Measurements from ENCODE around the gene EML1. TPM values are rescaled to one million over a fixed set of nuclear protein-coding genes. Genes with fewer than 3 reads are reported as not detected.

EML1 gene
- total RNA-seq, result 1 to 10 TPM in 1 of 2 experiments, under 1 TPM in 1; 0.91 to 1.2 TPM

DNA sequence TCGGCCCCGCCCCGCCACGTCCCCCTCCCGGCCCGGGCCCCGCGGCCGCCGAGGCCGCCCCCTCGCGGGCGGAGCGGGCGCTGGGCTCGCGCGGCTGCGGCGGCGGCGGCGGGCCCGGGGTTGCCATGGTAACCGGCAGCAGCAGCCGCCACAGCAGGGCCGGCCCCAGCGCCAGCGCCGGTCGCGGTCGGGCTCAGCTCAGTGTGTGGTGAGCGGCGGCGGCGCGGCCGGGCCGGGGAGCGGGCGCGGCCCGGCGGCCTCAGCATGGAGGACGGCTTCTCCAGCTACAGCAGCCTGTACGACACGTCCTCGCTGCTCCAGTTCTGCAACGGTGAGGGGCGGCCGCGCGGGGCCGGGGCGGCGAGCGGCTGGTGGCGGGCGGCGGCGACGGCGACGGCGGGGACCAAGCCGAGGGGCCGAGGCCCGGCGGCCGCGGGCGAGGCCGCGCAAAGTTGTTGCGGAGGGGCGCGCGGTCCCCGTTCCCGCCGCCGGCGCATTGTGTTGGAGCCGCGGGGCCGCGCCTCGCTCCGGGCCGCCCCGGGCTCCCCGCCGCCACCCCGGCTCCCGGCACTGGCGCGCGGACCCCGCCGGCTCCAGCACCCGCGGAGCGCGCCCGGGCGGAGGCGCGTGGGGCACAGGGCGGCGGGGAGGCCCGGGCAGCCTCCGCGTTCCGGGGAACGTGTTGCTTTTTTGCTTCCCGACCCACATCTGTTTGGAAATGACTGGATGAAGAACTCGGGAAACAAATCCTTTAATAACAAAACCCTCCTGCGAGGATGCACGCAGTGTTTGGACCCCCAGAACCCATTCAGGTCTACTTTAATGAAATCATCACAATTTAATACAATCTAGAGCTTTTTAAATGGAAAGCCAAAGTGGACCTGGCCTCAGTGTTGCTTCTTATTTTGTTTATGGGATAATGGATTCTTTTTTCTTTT is at the start of gene EML1:
Gene EML1, plus strand, starts transcription at position 201 of the 938 bp plus-strand sequence. Its CDS starts 64 bp downstream, at position 265.
- Mint-ChIP-seq H3K9me3 (no peaks in the 10 kb centered on the region), H3K4me3 (peak within 1 kb of the TSS; percentile 58), H3K36me3 (ENCODE audit: low read depth) (no peaks in the 10 kb centered on the region), H3K4me1 (ENCODE audit: low read depth) (peaks cover 21% of the 10 kb centered on the region), H3K27ac (peak within 1 kb of the TSS; percentile 15), H3K27me3 (ENCODE audit: low read depth) (peaks cover 14% of the 10 kb centered on the region)
- DNase-seq, result peak; percentile 77
- CTCF ChIA-PET, result interaction anchor here (0.7 to 1.6 kb wide), 3 partner anchors 111 to 317 kb away, joined by 3 to 5 read pairs (median 3); no protein-coding TSS in a partner anchor
- intact Hi-C loops (cut with micrococcal nuclease), result loop anchor here (2.0 to 10.0 kb wide), 4 partner anchors 49 to 494 kb away; no protein-coding TSS in a partner anchor

DNA sequence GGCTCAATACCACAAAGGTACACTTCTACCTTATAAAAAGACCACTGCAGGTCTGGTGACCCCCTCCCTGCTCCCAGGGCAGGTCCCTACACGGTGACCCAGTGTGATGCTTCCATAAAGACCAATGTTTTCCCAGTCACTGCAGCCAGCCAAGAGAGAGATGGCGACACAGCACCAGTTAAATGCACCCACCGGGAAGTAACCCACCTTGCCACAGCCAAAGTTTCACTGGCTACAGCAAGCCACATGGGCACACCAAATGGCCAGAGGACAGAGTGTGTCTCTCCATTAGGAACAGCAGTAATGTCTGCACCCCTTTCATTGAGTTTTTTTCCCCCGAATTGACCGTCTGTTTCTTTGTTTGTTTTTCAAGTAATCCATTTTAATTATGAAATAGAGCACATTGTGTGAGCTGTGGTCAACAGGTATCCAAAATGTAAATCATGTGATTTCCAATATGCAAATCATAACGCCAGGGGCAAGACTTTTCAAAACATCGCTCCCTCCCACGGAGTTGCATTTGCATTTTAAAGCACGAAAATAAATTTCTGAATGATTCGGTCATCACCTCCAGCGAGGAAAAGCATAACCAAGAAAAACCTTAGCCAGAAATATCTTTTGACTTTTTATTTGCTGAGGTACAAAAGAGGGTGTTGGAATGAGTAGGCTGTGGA is 48.9 kb upstream of the EML1 start:
- Mint-ChIP-seq H3K27ac (no peak overlapping the region), H3K9me3 (no peaks in the 10 kb centered on the region), H3K36me3 (ENCODE audit: low read depth) (no peaks in the 10 kb centered on the region), H3K4me1 (ENCODE audit: low read depth) (peaks cover 12% of the 10 kb centered on the region), H3K4me3 (no peak overlapping the region), H3K27me3 (ENCODE audit: low read depth) (no peaks in the 10 kb centered on the region)
- CTCF ChIA-PET, result interaction anchor here (0.6 to 0.7 kb wide), 2 partner anchors 83 to 364 kb away, joined by 3 read pairs; no protein-coding TSS in a partner anchor
- intact Hi-C loops (cut with micrococcal nuclease), result loop anchor here (10.0 kb wide), 1 partner anchor 50 kb away; the partner anchor contains the start of gene EML1
- no peak for DNase-seq

GRCh38 chr14:99744873-99745224 is 48.4 kb upstream of the EML1 start:
- H3K4me1 Mint-ChIP-seq (ENCODE audit: low read depth), result peaks cover 12% of the 10 kb centered on the region
- CTCF ChIA-PET, result interaction anchor here (0.6 to 0.7 kb wide), 2 partner anchors 83 to 364 kb away, joined by 3 read pairs; no protein-coding TSS in a partner anchor
- no peak overlapping the region for H3K27ac Mint-ChIP-seq
- no peak overlapping the region for H3K4me3 Mint-ChIP-seq
- H3K27me3 Mint-ChIP-seq (ENCODE audit: low read depth), result no peaks in the 10 kb centered on the region
- H3K9me3 Mint-ChIP-seq, result no peaks in the 10 kb centered on the region
- intact Hi-C loops (cut with micrococcal nuclease), result loop anchor here (5.0 to 10.0 kb wide), 2 partner anchors 50 to 142 kb away; partner anchors contain the start of gene EML1
- H3K36me3 Mint-ChIP-seq (ENCODE audit: low read depth), result no peaks in the 10 kb centered on the region
- no peak for DNase-seq

- peaks cover 12% of the 10 kb centered on the region for H3K4me1 Mint-ChIP-seq (ENCODE audit: low read depth)
Observed at GRCh38 chr14:99745307-99745951, 47.8 kb upstream of the EML1 start.

GRCh38 chr14:99747167-99747566 is 46.0 kb upstream of the EML1 start:
- CTCF ChIA-PET, result interaction anchor here (0.7 to 2.2 kb wide), 2 partner anchors 17 to 395 kb away, joined by 3 to 9 read pairs; no protein-coding TSS in a partner anchor
- H3K4me3 Mint-ChIP-seq, result no peak overlapping the region
- H3K36me3 Mint-ChIP-seq (ENCODE audit: low read depth), result no peaks in the 10 kb centered on the region
- no peak overlapping the region for H3K27ac Mint-ChIP-seq
- H3K4me1 Mint-ChIP-seq (ENCODE audit: low read depth), result peaks cover 15% of the 10 kb centered on the region
- DNase-seq, result no peak
- no peaks in the 10 kb centered on the region for H3K9me3 Mint-ChIP-seq
- H3K27me3 Mint-ChIP-seq (ENCODE audit: low read depth), result peaks cover 10% of the 10 kb centered on the region
- intact Hi-C loops (cut with micrococcal nuclease), result loop anchor here (5.0 to 10.0 kb wide), 2 partner anchors 48 to 140 kb away; partner anchors contain the start of gene EML1

More at GRCh38 chr14:99745307-99745951, 47.8 kb upstream of the EML1 start:
- no peak for DNase-seq
- CTCF ChIA-PET, result interaction anchor here (0.7 to 2.2 kb wide), 2 partner anchors 15 to 365 kb away, joined by 3 to 9 read pairs; no protein-coding TSS in a partner anchor
- Mint-ChIP-seq H3K27me3 (ENCODE audit: low read depth) (no peaks in the 10 kb centered on the region), H3K4me3 (no peak overlapping the region), H3K27ac (no peak overlapping the region), H3K36me3 (ENCODE audit: low read depth) (no peaks in the 10 kb centered on the region), H3K9me3 (no peaks in the 10 kb centered on the region)
- intact Hi-C loops (cut with micrococcal nuclease), result loop anchor here (5.0 to 10.0 kb wide), 2 partner anchors 49 to 142 kb away; partner anchors contain the start of gene EML1

DNA sequence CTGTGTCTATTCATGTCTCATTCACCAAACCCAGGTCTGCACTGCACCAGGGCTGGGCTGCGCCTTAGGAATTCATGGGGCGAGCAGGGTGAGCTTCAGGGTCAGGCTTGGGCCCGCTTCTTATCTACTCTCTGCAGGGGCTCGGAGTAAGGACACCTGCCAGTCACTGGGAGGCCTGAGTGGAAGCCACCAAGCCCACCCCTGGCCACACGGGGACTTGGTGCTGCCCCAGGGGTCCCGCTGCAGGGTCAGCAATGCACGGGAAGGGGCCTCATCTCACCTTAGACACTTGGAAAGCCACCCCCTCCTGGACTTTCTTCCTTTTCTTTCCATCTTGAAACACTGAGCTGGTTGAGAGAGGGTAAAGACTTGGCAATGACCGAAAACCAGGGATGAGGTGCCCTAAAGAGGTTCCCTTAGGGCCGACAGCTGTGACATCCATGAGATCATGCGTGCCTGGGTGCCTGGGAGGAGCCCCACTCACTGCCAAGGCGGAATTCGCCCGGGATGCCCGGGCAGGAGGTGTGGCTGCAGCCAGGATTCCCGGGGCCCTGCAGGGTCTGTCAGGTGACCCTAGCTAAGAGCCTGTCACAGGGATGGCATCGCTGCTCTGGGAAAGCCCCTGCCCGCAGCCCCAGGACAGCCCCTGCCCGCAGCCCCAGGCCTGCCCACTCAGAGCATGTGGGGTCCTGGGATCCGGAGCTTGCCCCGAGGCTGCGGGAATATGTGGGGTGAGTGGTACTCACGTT is 45.5 kb upstream of the EML1 start:
- Mint-ChIP-seq H3K27ac (no peak overlapping the region), H3K4me1 (ENCODE audit: low read depth) (peaks cover 18% of the 10 kb centered on the region), H3K36me3 (ENCODE audit: low read depth) (no peaks in the 10 kb centered on the region), H3K4me3 (no peak overlapping the region), H3K9me3 (no peaks in the 10 kb centered on the region), H3K27me3 (ENCODE audit: low read depth) (peaks cover 11% of the 10 kb centered on the region)
- CTCF ChIA-PET, result interaction anchor here (0.7 to 2.2 kb wide), 2 partner anchors 18 to 395 kb away, joined by 3 to 9 read pairs; no protein-coding TSS in a partner anchor
- intact Hi-C loops (cut with micrococcal nuclease), result loop anchor here (5.0 to 10.0 kb wide), 2 partner anchors 47 to 140 kb away; partner anchors contain the start of gene EML1
- no peak for DNase-seq

DNA sequence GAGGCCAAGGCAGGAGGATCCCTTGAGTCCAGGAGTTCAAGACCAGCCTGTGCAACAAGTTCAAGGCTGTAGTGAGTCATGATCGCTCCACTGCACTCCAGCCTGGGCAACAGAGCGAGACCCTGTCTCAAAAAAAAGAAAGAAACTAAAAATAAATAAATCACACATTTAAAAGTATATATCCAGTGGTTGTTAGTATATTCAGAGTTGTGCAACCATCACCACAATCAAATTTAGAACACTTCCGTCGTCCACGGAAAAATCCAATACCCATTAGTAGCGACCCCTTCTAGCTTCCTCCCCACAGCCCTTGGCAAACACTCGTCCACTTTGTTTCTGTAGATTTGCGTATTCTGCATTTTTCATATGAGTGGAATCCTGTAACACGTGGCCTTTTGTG is 44.7 kb upstream of the EML1 start:
- Mint-ChIP-seq H3K27me3 (ENCODE audit: low read depth) (peaks cover 16% of the 10 kb centered on the region), H3K36me3 (ENCODE audit: low read depth) (no peaks in the 10 kb centered on the region), H3K4me1 (ENCODE audit: low read depth) (peaks cover 22% of the 10 kb centered on the region), H3K9me3 (no peaks in the 10 kb centered on the region), H3K4me3 (no peak overlapping the region), H3K27ac (no peak overlapping the region)
- CTCF ChIA-PET, result no interaction called here
- intact Hi-C loops (cut with micrococcal nuclease), result loop anchor here (5.0 to 10.0 kb wide), 2 partner anchors 46 to 139 kb away; partner anchors contain the start of gene EML1
- DNase-seq, result no peak

GRCh38 chr14:99749142-99749541 is 44.1 kb upstream of the EML1 start:
- no peak for DNase-seq
- no peak overlapping the region for H3K4me3 Mint-ChIP-seq
- CTCF ChIA-PET, result interaction anchor here (0.7 kb wide), 1 partner anchor 9 kb away, joined by 3 read pairs; no protein-coding TSS in a partner anchor
- no peaks in the 10 kb centered on the region for H3K9me3 Mint-ChIP-seq
- no peak overlapping the region for H3K27ac Mint-ChIP-seq
- H3K27me3 Mint-ChIP-seq (ENCODE audit: low read depth), result peaks cover 19% of the 10 kb centered on the region
- intact Hi-C loops (cut with micrococcal nuclease), result loop anchor here (5.0 to 10.0 kb wide), 2 partner anchors 46 to 138 kb away; partner anchors contain the start of gene EML1
- peaks cover 25% of the 10 kb centered on the region for H3K4me1 Mint-ChIP-seq (ENCODE audit: low read depth)
- no peaks in the 10 kb centered on the region for H3K36me3 Mint-ChIP-seq (ENCODE audit: low read depth)

- H3K4me3 Mint-ChIP-seq, result no peak overlapping the region
- CTCF ChIA-PET, result interaction anchor here (0.7 kb wide), 2 partner anchors 10 to 22 kb away, joined by 3 read pairs; no protein-coding TSS in a partner anchor
- intact Hi-C loops (cut with micrococcal nuclease), result loop anchor here (5.0 to 10.0 kb wide), 2 partner anchors 45 to 137 kb away; partner anchors contain the start of gene EML1
- no peak for DNase-seq
- no peaks in the 10 kb centered on the region for H3K9me3 Mint-ChIP-seq
- H3K27ac Mint-ChIP-seq, result no peak overlapping the region
- peaks cover 25% of the 10 kb centered on the region for H3K4me1 Mint-ChIP-seq (ENCODE audit: low read depth)
- H3K36me3 Mint-ChIP-seq (ENCODE audit: low read depth), result no peaks in the 10 kb centered on the region
- peaks cover 24% of the 10 kb centered on the region for H3K27me3 Mint-ChIP-seq (ENCODE audit: low read depth)
Observed at GRCh38 chr14:99749763-99750715, 43.2 kb upstream of the EML1 start.

DNA sequence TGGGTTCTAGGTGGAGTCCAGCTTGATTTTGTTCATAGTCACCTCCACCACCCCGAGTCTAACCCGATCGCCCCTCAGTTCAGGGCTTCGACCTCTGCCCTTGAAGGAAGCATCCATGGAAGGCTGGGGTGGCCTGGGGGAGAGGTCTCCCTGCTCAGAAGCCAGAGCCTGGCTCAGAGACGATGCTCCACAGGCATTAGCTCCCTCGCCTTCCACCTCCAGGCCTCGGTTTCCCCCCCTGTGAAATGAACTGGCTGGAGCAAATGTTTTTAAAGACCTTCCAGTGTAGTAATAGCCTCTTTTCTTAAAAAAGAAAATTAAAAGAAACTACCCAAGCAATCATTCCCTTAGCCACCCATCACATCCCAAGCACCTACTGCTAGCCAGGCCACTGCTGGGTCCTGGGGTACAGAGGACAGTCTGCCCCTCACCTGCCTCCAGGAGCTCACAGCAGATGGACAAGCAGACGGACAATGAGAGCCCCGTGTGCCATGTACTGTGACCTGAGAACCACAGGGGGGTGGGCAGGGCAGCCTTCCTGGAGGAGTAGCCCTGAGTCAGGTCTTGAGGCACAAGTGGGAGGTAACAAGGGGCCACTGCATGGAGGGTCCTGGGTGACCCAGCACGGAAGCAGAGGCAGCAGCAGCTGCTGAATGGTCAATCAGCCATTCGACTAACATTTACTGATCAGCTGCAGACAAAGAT is 42.3 kb upstream of the EML1 start:
- no peak overlapping the region for H3K4me3 Mint-ChIP-seq
- no peaks in the 10 kb centered on the region for H3K9me3 Mint-ChIP-seq
- peaks cover 24% of the 10 kb centered on the region for H3K27me3 Mint-ChIP-seq (ENCODE audit: low read depth)

More for the DNA sequence above, 42.3 kb upstream of the EML1 start:
- CTCF ChIA-PET, result no interaction called here
- H3K36me3 Mint-ChIP-seq (ENCODE audit: low read depth), result no peaks in the 10 kb centered on the region
- H3K27ac Mint-ChIP-seq, result no peak overlapping the region
- H3K4me1 Mint-ChIP-seq (ENCODE audit: low read depth), result peaks cover 24% of the 10 kb centered on the region
- no peak for DNase-seq
- intact Hi-C loops (cut with micrococcal nuclease), result no loop called here

All from activated naive CD4-positive, alpha-beta T cell treated with anti-CD3 and anti-CD28 coated beads for 36 hours (primary cell).